ENCODE results near the gene RHBG. TPM values are rescaled to one million over a fixed set of nuclear protein-coding genes. Genes with fewer than 3 reads are reported as not detected.

RHBG gene
- total RNA-seq, 1 experiment from 2014 or later: 1.5 TPM

GRCh38 chr1:156356262-156356874 lies 12.6 kb upstream of the RHBG start:
- Mint-ChIP-seq H3K27me3 (ENCODE audit: low read depth) (peaks cover 19% of the 10 kb centered on the region), H3K36me3 (ENCODE audit: insufficient read depth in 1 of 3, low read depth in 3 of 3) (no peaks in the 10 kb centered on the region), H3K9me3 (peaks cover 0 to 3% of the 10 kb centered on the region in 2 experiments; a peak in 2 of 5 replicates), H3K4me1 (peaks cover 9 to 13% of the 10 kb centered on the region in 2 experiments), H3K4me3 (peak overlapping the region; percentile 63 to 77), H3K27ac (no peak overlapping the region)
- Histone ChIP-seq H4K5ac (ENCODE audit: insufficient read length, low read depth, low read length) (no peak overlapping the region), H3K23me2 (ENCODE audit: insufficient read length, low read depth, low read length, poor library complexity, severe bottlenecking) (no peaks in the 10 kb centered on the region), H3K27me3 (ENCODE audit: insufficient read depth, low read length) (no peaks in the 10 kb centered on the region), H4K8ac (replicated peaks; ENCODE audit: insufficient read length, low read depth, low read length) (no peak overlapping the region), H3K9me3 (ENCODE audit: control insufficient read depth, low read depth, low read length) (no peaks in the 10 kb centered on the region), H3K56ac (ENCODE audit: insufficient read length, low read depth, low read length) (no peak overlapping the region), H2BK15ac (ENCODE audit: low read depth, low read length) (no peak overlapping the region), H3K18ac (ENCODE audit: insufficient read length, low read depth, low read length) (no peak overlapping the region), H4K20me1 (ENCODE audit: control insufficient read depth, insufficient read depth, insufficient read length) (no peaks in the 10 kb centered on the region), H3K9ac (ENCODE audit: extremely low read depth, insufficient read length, low read length) (no peak overlapping the region), H2BK20ac (ENCODE audit: low read depth, low read length, poor library complexity, severe bottlenecking) (no peak overlapping the region), H3K27ac (ENCODE audit: insufficient read length, low read depth, low read length) (no peak overlapping the region), H3K4me1 (ENCODE audit: insufficient read depth, low read length) (no peaks in the 10 kb centered on the region), H3K23ac (ENCODE audit: insufficient read length, low read depth, low read length) (no peak overlapping the region), H2AK5ac (ENCODE audit: insufficient read length, low read length) (no peak overlapping the region), H3K14ac (ENCODE audit: insufficient read depth, low read length) (no peak overlapping the region), H2BK5ac (ENCODE audit: insufficient read length, low read length) (no peak overlapping the region), H3K79me1 (ENCODE audit: insufficient read depth, low read depth, low read length, poor library complexity, severe bottlenecking) (no peaks in the 10 kb centered on the region), H3K79me2 (ENCODE audit: insufficient read depth, low read length) (no peaks in the 10 kb centered on the region), H2BK12ac (ENCODE audit: insufficient read length, low read depth, low read length) (no peak overlapping the region), H3K4ac (ENCODE audit: low read depth, low read length) (no peak overlapping the region), H4K91ac (ENCODE audit: insufficient read length, low read depth, low read length) (no peak overlapping the region), H3K4me2 (ENCODE audit: insufficient read depth, insufficient read length, low read length) (peak overlapping the region; percentile 57), H3T11ph (ENCODE audit: low read length) (no peak overlapping the region), H2AFZ (ENCODE audit: low read length) (no peak overlapping the region), H2BK120ac (ENCODE audit: low read depth, low read length, poor library complexity, severe bottlenecking) (no peak overlapping the region)
- no peak for DNase-seq
- WGBS (ENCODE audit: extremely low coverage, insufficient read length, low lambda C conversion rate): no CpG with 5 or more reads among the region's 6 CpGs
- no peak for TF ChIP-seq CTCF (conservative IDR thresholded peaks at IDR 0.05)
